ENCODE results near the gene PLEKHA6.

PLEKHA6 gene

GRCh38 chr1:204354579-204354978 lies 5.2 kb downstream of the PLEKHA6 start:
- no peak for DNase-seq

GRCh38 chr1:204353213-204353910 lies 6.4 kb downstream of the PLEKHA6 start:
- DNase-seq, result no peak

GRCh38 chr1:204350857-204351573 lies 8.7 kb downstream of the PLEKHA6 start:
- peak; percentile 15 for DNase-seq

- DNase-seq, result no peak
Observed at GRCh38 chr1:204350312-204350711, 9.4 kb downstream of the PLEKHA6 start.

- DNase-seq, result no peak
Observed at GRCh38 chr1:204349602-204350001, 10.1 kb downstream of the PLEKHA6 start.

- peak; percentile 68 for DNase-seq
Observed at GRCh38 chr1:204348722-204349121, 11.0 kb downstream of the PLEKHA6 start.

GRCh38 chr1:204348242-204348641 lies 11.5 kb downstream of the PLEKHA6 start:
- no peak for DNase-seq

GRCh38 chr1:204345941-204346645 lies 13.6 kb downstream of the PLEKHA6 start:
- DNase-seq, result no peak

GRCh38 chr1:204345438-204345841 lies 14.3 kb downstream of the PLEKHA6 start:
- no peak for DNase-seq

- no peak for DNase-seq
Observed at GRCh38 chr1:204344665-204345355, 14.9 kb downstream of the PLEKHA6 start.

GRCh38 chr1:204343802-204344201 lies 15.9 kb downstream of the PLEKHA6 start:
- no peak for DNase-seq

GRCh38 chr1:204343247-204343646 lies 16.5 kb downstream of the PLEKHA6 start:
- DNase-seq, result no peak

GRCh38 chr1:204342310-204342709 lies 17.4 kb downstream of the PLEKHA6 start:
- no peak for DNase-seq

- no peak for DNase-seq
Observed at GRCh38 chr1:204341380-204341779, 18.3 kb downstream of the PLEKHA6 start.

GRCh38 chr1:204340081-204340889 lies 19.4 kb downstream of the PLEKHA6 start:
- no peak for DNase-seq

GRCh38 chr1:204339541-204339940 lies 20.2 kb downstream of the PLEKHA6 start:
- no peak for DNase-seq

- DNase-seq, result no peak
Observed at GRCh38 chr1:204338997-204339396, 20.7 kb downstream of the PLEKHA6 start.

- DNase-seq, result no peak
Observed at GRCh38 chr1:204338360-204338759, 21.4 kb downstream of the PLEKHA6 start.

GRCh38 chr1:204337583-204337982 lies 22.1 kb downstream of the PLEKHA6 start:
- DNase-seq, result no peak

GRCh38 chr1:204337036-204337429 lies 22.7 kb downstream of the PLEKHA6 start:
- DNase-seq, result no peak

GRCh38 chr1:204336421-204337035 lies 23.2 kb downstream of the PLEKHA6 start:
- no peak for DNase-seq

- DNase-seq, result no peak
Observed at GRCh38 chr1:204335533-204335932, 24.2 kb downstream of the PLEKHA6 start.

Measured in hematopoietic multipotent progenitor cell treated with erythropoietin and hydrocortisone succinate and interleukin-3 and kit ligand, for 8 days (in vitro differentiated cells).